Measurements from ENCODE around the gene TIGD4. TPM values are rescaled to one million over a fixed set of nuclear protein-coding genes. Genes with fewer than 3 reads are reported as not detected.
"Not testable (repeated sequence)": the region's sequence is repeated elsewhere in the genome, so short reads cannot be mapped to it uniquely, and the experiment has no call there.

The TIGD4 gene
- total and polyA plus RNA-seq, 2 of the 8 experiments (the other 6 are each of a cell fraction or from before 2014, with no cell fraction given): 0.42 to 2.3 TPM

GRCh38 chr4:152765069-152765737 lies 14.3 kb downstream of the TIGD4 start:
- not testable (repeated sequence) for H4K5ac ChIP-seq (ENCODE audit: insufficient read length, low read depth, low read length)

More at GRCh38 chr4:152765069-152765737, 14.3 kb downstream of the TIGD4 start:
- H3K14ac ChIP-seq (ENCODE audit: insufficient read length); H4K8ac ChIP-seq (ENCODE audit: extremely low read depth, insufficient read depth, low read length); H3K4me3 ChIP-seq (ENCODE audit: extremely low read depth in 1 of 4, insufficient read depth in 2 of 4, low read depth in 3 of 4, low read length in 4 of 4); H3K27ac ChIP-seq (ENCODE audit: low read depth, low read length); H3K79me2 ChIP-seq (ENCODE audit: control insufficient read depth in 1 of 2, insufficient read depth in 2 of 2, low read length in 2 of 2); H4K91ac ChIP-seq (replicated peaks; ENCODE audit: insufficient read length, low read length); H3K4me2 ChIP-seq (ENCODE audit: insufficient read depth in 1 of 2, low read depth in 2 of 2, low read length in 2 of 2); POLR2A ChIA-PET (ENCODE audit: partially characterized antibody); H2BK15ac ChIP-seq (ENCODE audit: low read length); H2BK20ac ChIP-seq (ENCODE audit: low read length); H3K4me1 ChIP-seq (replicated peaks in 1 of 4; ENCODE audit: control insufficient read depth in 3 of 4, insufficient read depth in 4 of 4, low read length in 3 of 4); CTCF ChIA-PET (ENCODE audit: partially characterized antibody); H3K23me2 ChIP-seq (ENCODE audit: low read depth, low read length); H3K56ac ChIP-seq (replicated peaks; ENCODE audit: insufficient read length, low read depth, low read length); H2AFZ ChIP-seq (ENCODE audit: low read length); H3K27me3 ChIP-seq (replicated peaks in 1 of 4; ENCODE audit: control insufficient read depth in 3 of 4, extremely low read depth in 1 of 4, insufficient read depth in 3 of 4, low read length in 3 of 4); H4K20me1 ChIP-seq (replicated peaks in 1 of 2; ENCODE audit: control insufficient read depth in 1 of 2, insufficient read depth in 2 of 2, low read length in 2 of 2); H3K36me3 ChIP-seq (ENCODE audit: control insufficient read depth in 2 of 4, insufficient read depth in 4 of 4, low read length in 3 of 4); H2BK5ac ChIP-seq (ENCODE audit: low read depth, low read length); H3K23ac ChIP-seq (ENCODE audit: insufficient read length); H2BK12ac ChIP-seq (ENCODE audit: low read depth, low read length); FAIRE-seq; H3K79me1 ChIP-seq (ENCODE audit: low read depth, low read length); H3K4ac ChIP-seq (replicated peaks; ENCODE audit: insufficient read length, low read depth, low read length); H3K18ac ChIP-seq (ENCODE audit: extremely low read depth, low read length); H3K9ac ChIP-seq (replicated peaks in 1 of 4; ENCODE audit: extremely low read depth in 1 of 4, low read depth in 3 of 4, low read length in 3 of 4); H2BK120ac ChIP-seq (replicated peaks; ENCODE audit: low read depth, low read length); H3K9me3 ChIP-seq (ENCODE audit: insufficient read depth in 2 of 2, low read depth in 1 of 2, low read length in 1 of 2); H2AK5ac ChIP-seq (ENCODE audit: low read depth, low read length); DNase-seq (ENCODE audit: low read depth in 1 of 2, low spot score in 2 of 2): not testable (repeated sequence)
- WGBS, 2 experiments (ENCODE audit: extremely low coverage in 1 of 2, insufficient coverage in 1 of 2, insufficient read length in 1 of 2, insufficient replicate concordance in 2 of 2, low coverage in 1 of 2, low lambda C conversion rate in 2 of 2, missing lambda C conversion rate in 1 of 2): 98% methylated on average over 11 of the region's 54 CpGs; no CpG with 5 or more reads in 1 of the 2 experiments
